ENCODE results near the gene EHMT1. TPM values are rescaled to one million over a fixed set of nuclear protein-coding genes. Genes with fewer than 3 reads are reported as not detected.

The EHMT1 gene
- polyA plus RNA-seq, 1 of the 3 experiments (the other 2 are of a cell fraction), result 39.5 TPM

GRCh38 chr9:137643921-137644320 is 25.1 kb downstream of the EHMT1 start:
- no peak for TF ChIP-seq NRF1 (IDR thresholded peaks at IDR 0.05; ENCODE audit: low read depth, low read length)
- no peak for TF ChIP-seq GABPA (IDR thresholded peaks at IDR 0.05; ENCODE audit: low read depth)
- TF ChIP-seq, protein P1, sequence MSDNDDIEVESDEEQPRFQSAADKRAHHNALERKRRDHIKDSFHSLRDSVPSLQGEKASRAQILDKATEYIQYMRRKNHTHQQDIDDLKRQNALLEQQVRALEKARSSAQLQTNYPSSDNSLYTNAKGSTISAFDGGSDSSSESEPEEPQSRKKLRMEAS (IDR thresholded peaks at IDR 0.05; ENCODE audit: low read depth), result no peak
- no peak for TF ChIP-seq TEAD4 (IDR thresholded peaks at IDR 0.05; ENCODE audit: borderline replicate concordance, insufficient read depth)
- no peak for TF ChIP-seq EP300 (IDR thresholded peaks at IDR 0.05; ENCODE audit: borderline replicate concordance in 1 of 2, low read depth in 1 of 2, low read length in 1 of 2)
- no peak for TF ChIP-seq TAF1 (IDR thresholded peaks at IDR 0.05; ENCODE audit: borderline replicate concordance, low read depth, low read length)
- TF ChIP-seq, protein P2, sequence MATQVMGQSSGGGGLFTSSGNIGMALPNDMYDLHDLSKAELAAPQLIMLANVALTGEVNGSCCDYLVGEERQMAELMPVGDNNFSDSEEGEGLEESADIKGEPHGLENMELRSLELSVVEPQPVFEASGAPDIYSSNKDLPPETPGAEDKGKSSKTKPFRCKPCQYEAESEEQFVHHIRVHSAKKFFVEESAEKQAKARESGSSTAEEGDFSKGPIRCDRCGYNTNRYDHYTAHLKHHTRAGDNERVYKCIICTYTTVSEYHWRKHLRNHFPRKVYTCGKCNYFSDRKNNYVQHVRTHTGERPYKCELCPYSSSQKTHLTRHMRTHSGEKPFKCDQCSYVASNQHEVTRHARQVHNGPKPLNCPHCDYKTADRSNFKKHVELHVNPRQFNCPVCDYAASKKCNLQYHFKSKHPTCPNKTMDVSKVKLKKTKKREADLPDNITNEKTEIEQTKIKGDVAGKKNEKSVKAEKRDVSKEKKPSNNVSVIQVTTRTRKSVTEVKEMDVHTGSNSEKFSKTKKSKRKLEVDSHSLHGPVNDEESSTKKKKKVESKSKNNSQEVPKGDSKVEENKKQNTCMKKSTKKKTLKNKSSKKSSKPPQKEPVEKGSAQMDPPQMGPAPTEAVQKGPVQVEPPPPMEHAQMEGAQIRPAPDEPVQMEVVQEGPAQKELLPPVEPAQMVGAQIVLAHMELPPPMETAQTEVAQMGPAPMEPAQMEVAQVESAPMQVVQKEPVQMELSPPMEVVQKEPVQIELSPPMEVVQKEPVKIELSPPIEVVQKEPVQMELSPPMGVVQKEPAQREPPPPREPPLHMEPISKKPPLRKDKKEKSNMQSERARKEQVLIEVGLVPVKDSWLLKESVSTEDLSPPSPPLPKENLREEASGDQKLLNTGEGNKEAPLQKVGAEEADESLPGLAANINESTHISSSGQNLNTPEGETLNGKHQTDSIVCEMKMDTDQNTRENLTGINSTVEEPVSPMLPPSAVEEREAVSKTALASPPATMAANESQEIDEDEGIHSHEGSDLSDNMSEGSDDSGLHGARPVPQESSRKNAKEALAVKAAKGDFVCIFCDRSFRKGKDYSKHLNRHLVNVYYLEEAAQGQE (IDR thresholded peaks at IDR 0.05; ENCODE audit: low read depth, low read length), result no peak
- TF ChIP-seq MEF2A (IDR thresholded peaks at IDR 0.05; ENCODE audit: borderline replicate concordance, low read depth), result no peak
- no peak for TF ChIP-seq ELF1 (IDR thresholded peaks at IDR 0.05)
- no peak for TF ChIP-seq CHD2 (IDR thresholded peaks at IDR 0.05; ENCODE audit: low read length, partially characterized antibody)
- no peak for TF ChIP-seq RXRA (IDR thresholded peaks at IDR 0.05; ENCODE audit: borderline replicate concordance, low read depth)
- TF ChIP-seq SIN3A (IDR thresholded peaks at IDR 0.05; ENCODE audit: borderline replicate concordance, low read depth, low read length), result no peak
- TF ChIP-seq, protein P3, sequence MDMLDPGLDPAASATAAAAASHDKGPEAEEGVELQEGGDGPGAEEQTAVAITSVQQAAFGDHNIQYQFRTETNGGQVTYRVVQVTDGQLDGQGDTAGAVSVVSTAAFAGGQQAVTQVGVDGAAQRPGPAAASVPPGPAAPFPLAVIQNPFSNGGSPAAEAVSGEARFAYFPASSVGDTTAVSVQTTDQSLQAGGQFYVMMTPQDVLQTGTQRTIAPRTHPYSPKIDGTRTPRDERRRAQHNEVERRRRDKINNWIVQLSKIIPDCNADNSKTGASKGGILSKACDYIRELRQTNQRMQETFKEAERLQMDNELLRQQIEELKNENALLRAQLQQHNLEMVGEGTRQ (IDR thresholded peaks at IDR 0.05; ENCODE audit: borderline replicate concordance, low read depth, low read length), result no peak
- TF ChIP-seq EZH2phosphoT487 (IDR thresholded peaks at IDR 0.05; ENCODE audit: borderline replicate concordance, low read depth), result no peak
- no peak for TF ChIP-seq RAD21 (IDR thresholded peaks at IDR 0.05; ENCODE audit: low read length)

More at GRCh38 chr9:137643921-137644320, 25.1 kb downstream of the EHMT1 start:
- Histone ChIP-seq H3K9ac (no peak overlapping the region), H4K20me1 (ENCODE audit: insufficient read depth) (peaks cover 85% of the 10 kb centered on the region), H2AFZ (ENCODE audit: low read depth) (no peak overlapping the region), H3K36me3 (replicated peaks in 1 of 2; ENCODE audit: control insufficient read depth in 1 of 2, insufficient read depth in 2 of 2, low read length in 1 of 2) (no peaks in the 10 kb centered on the region), H3K79me2 (ENCODE audit: insufficient read depth) (peaks cover 100% of the 10 kb centered on the region), H3K4me3 (ENCODE audit: low read depth in 2 of 2, low read length in 1 of 2) (no peak overlapping the region), H3K4me2 (no peak overlapping the region), H3K9me2 (no peaks in the 10 kb centered on the region), H3K9me3 (no peaks in the 10 kb centered on the region), H3K27ac (ENCODE audit: low read depth in 2 of 2, low read length in 1 of 2) (no peak overlapping the region), H3K4me1 (ENCODE audit: control insufficient read depth in 1 of 2, insufficient read depth in 2 of 2, low read depth in 1 of 2, low read length in 1 of 2) (no peaks in the 10 kb centered on the region; a peak in 1 of 4 replicates), H3K27me3 (ENCODE audit: insufficient read depth) (no peaks in the 10 kb centered on the region), H3F3A (replicated peaks; ENCODE audit: insufficient read depth) (no peaks in the 10 kb centered on the region)
- 96% methylated on average over 14 of the region's 14 CpGs for WGBS (ENCODE audit: low lambda C conversion rate)
- no peak for DNase-seq
- ChIA-PET POLR2A (no interaction called here), CTCF (interaction anchor here (1.6 kb wide), 1 partner anchor 29 kb away, joined by 4 read pairs; no protein-coding TSS in a partner anchor)
